Breast epithelium (tissue), 4 donors: ENCODE results near the gene RFLNA. TPM values are rescaled to one million over a fixed set of nuclear protein-coding genes. Genes with fewer than 3 reads are reported as not detected.

ENCODE experiments used
- DNase-seq, 2 donors: peaks; one replicate each; pipeline ENCODE4 v3.0.0-alpha.2; 2019; ENCODE audit warnings: low spot score in 2 of 2
- H3K27ac ChIP-seq, 2 donors: fragments of 200-600 bp; sonication (generic) in 1 of 2; one replicate each; pipeline ENCODE4 v1.5.1; 2016 to 2019; ENCODE audit warnings: mild to moderate bottlenecking in 1 of 2
- H3K27me3 ChIP-seq, 2 donors: fragments of 200-600 bp; sonication (generic) in 1 of 2; one replicate each; pipeline versions ENCODE4 v1.5.1 to v1.6.0; 2017 to 2019; ENCODE audit warnings: control low read depth in 1 of 2, mild to moderate bottlenecking in 1 of 2
- H3K36me3 ChIP-seq: fragments of 200-600 bp; one replicate; pipeline ENCODE4 v1.5.1; 2019
- H3K4me1 ChIP-seq, 2 donors: fragments of 200-600 bp; sonication (generic); one replicate each; pipeline ENCODE4 v1.5.1; 2016 to 2019; ENCODE audit warnings: control low read depth in 1 of 2
- H3K4me3 ChIP-seq, 3 donors: fragments of 200-600 bp; sonication (generic); 1 replicate in 2 of 3; 2 replicates in 1 of 3; pipeline ENCODE4 v1.5.1; 2016 to 2019; ENCODE audit warnings: mild to moderate bottlenecking in 3 of 3, moderate library complexity in 2 of 3
- H3K9me3 ChIP-seq, 2 donors: fragments of 200-600 bp; sonication (generic) in 1 of 2; one replicate each; pipeline ENCODE4 v1.5.1; 2016 to 2019; ENCODE audit warnings: control low read depth in 1 of 2
- CTCF ChIP-seq, 3 donors: fragments of 450-650 bp; IDR thresholded peaks; one replicate each; pipeline ENCODE4 v1.5.1; 2016 to 2017; ENCODE audit warnings: antibody characterized with exemption in 3 of 3, mild to moderate bottlenecking in 3 of 3, moderate library complexity in 3 of 3
- POLR2A ChIP-seq: fragments of 450-650 bp; IDR thresholded peaks from one replicate; pipeline ENCODE4 v1.6.1; 2016; ENCODE audit warnings: antibody characterized with exemption, mild to moderate bottlenecking, moderate library complexity
- POLR2AphosphoS5 ChIP-seq, 3 donors: sonication (generic); formaldehyde crosslinking; IDR thresholded peaks; one replicate each; pipeline ENCODE4 v1.6.1; 2017; ENCODE audit warnings: antibody characterized with exemption in 3 of 3
- intact Hi-C: fragments of 100-400 bp; cut with DNase I; formaldehyde crosslinking; loops from one replicate; pipeline ENCODE4 v1.15.1; 2023; ENCODE audit warnings: low total_unique reads
- total RNA-seq, 3 donors: library from RNA; depleted of rRNA; stranded (reverse); fragments of >200 nt; gene quantifications; one replicate each; pipeline ENCODE4 v1.1.0, GENCODE V29; 2016

RFLNA gene
- total RNA-seq, 3 donors from 2014 or later, result 1.3 to 11.4 TPM; not detected in 1

- intact Hi-C loops, result no loop called here
- H3K4me1 ChIP-seq, result peaks cover 0 to 3% of the 10 kb centered on the region in 2 donors
Observed at GRCh38 chr12:124254126-124254525, 40.8 kb upstream of the RFLNA start.

GRCh38 chr12:124259154-124260066 lies 35.5 kb upstream of the RFLNA start:
- Histone ChIP-seq H3K4me3 (no peak overlapping the region), H3K27ac (no peak overlapping the region), H3K36me3 (no peaks in the 10 kb centered on the region), H3K27me3 (no peaks in the 10 kb centered on the region), H3K4me1 (no peaks in the 10 kb centered on the region), H3K9me3 (no peaks in the 10 kb centered on the region)
- TF ChIP-seq POLR2AphosphoS5 (IDR thresholded peaks at IDR 0.05), result no peak
- no peak for TF ChIP-seq CTCF (IDR thresholded peaks at IDR 0.05)
- no peak for TF ChIP-seq POLR2A
- intact Hi-C loops, result no loop called here
- no peak for DNase-seq

More at GRCh38 chr12:124254126-124254525, 40.8 kb upstream of the RFLNA start:
- Histone ChIP-seq H3K36me3 (no peaks in the 10 kb centered on the region), H3K27me3 (no peaks in the 10 kb centered on the region), H3K27ac (no peak overlapping the region), H3K9me3 (no peaks in the 10 kb centered on the region), H3K4me3 (no peak overlapping the region)
- TF ChIP-seq CTCF (IDR thresholded peaks at IDR 0.05) (no peak), POLR2A (no peak), POLR2AphosphoS5 (IDR thresholded peaks at IDR 0.05) (no peak)
- DNase-seq, result no peak

GRCh38 chr12:124261885-124262284 lies 33.0 kb upstream of the RFLNA start:
- intact Hi-C loops, result no loop called here
- Histone ChIP-seq H3K4me1 (no peaks in the 10 kb centered on the region), H3K27me3 (no peaks in the 10 kb centered on the region), H3K27ac (no peak overlapping the region), H3K9me3 (no peaks in the 10 kb centered on the region), H3K36me3 (no peaks in the 10 kb centered on the region), H3K4me3 (no peak overlapping the region)
- no peak for DNase-seq
- TF ChIP-seq POLR2AphosphoS5 (IDR thresholded peaks at IDR 0.05), result no peak
- no peak for TF ChIP-seq POLR2A
- TF ChIP-seq CTCF (IDR thresholded peaks at IDR 0.05), result no peak

GRCh38 chr12:124264089-124264795 lies 30.7 kb upstream of the RFLNA start:
- no peak for DNase-seq
- Histone ChIP-seq H3K27ac (no peak overlapping the region), H3K36me3 (no peaks in the 10 kb centered on the region), H3K27me3 (no peaks in the 10 kb centered on the region), H3K9me3 (no peaks in the 10 kb centered on the region), H3K4me1 (no peaks in the 10 kb centered on the region), H3K4me3 (no peak overlapping the region)
- intact Hi-C loops, result no loop called here
- TF ChIP-seq POLR2A (no peak), CTCF (IDR thresholded peaks at IDR 0.05) (no peak), POLR2AphosphoS5 (IDR thresholded peaks at IDR 0.05) (no peak)

GRCh38 chr12:124264879-124265278 lies 30.0 kb upstream of the RFLNA start:
- Histone ChIP-seq H3K9me3 (no peaks in the 10 kb centered on the region), H3K4me1 (no peaks in the 10 kb centered on the region), H3K27me3 (no peaks in the 10 kb centered on the region), H3K36me3 (no peaks in the 10 kb centered on the region), H3K4me3 (no peak overlapping the region), H3K27ac (no peak overlapping the region)
- TF ChIP-seq CTCF (IDR thresholded peaks at IDR 0.05) (no peak), POLR2AphosphoS5 (IDR thresholded peaks at IDR 0.05) (no peak), POLR2A (no peak)
- DNase-seq, result no peak
- intact Hi-C loops, result no loop called here
